ENCODE measurements around the gene RNF8. TPM values are rescaled to one million over a fixed set of nuclear protein-coding genes. Genes with fewer than 3 reads are reported as not detected.
A peak's percentile ranks its signal among the peaks of the same experiment; 100 is the strongest.

The RNF8 gene
- polyA plus RNA-seq, 2 donors, result 10.3 to 14.7 TPM

- Histone ChIP-seq H3K4me1 (ENCODE audit: control insufficient read depth in 2 of 2, insufficient read depth in 2 of 2, low read length in 1 of 2) (no peaks in the 10 kb centered on the region), H3K9me3 (ENCODE audit: control insufficient read depth in 2 of 2, insufficient read depth in 1 of 2, low read depth in 1 of 2, low read length in 1 of 2) (no peaks in the 10 kb centered on the region), H3K4me3 (ENCODE audit: low read depth in 1 of 2, low read length in 2 of 2) (no peak overlapping the region), H3K27me3 (ENCODE audit: control insufficient read depth in 1 of 2, insufficient read depth in 2 of 2, low read length in 2 of 2) (no peaks in the 10 kb centered on the region), H3K27ac (ENCODE audit: low read depth in 2 of 2, low read length in 1 of 2) (peak overlapping the region in 1 of 2 donors; percentile 44), H3K36me3 (ENCODE audit: control insufficient read depth in 2 of 2, insufficient read depth in 2 of 2, low read length in 1 of 2) (no peaks in the 10 kb centered on the region)
- 39 to 44% methylated on average over 3 of the region's 3 CpGs for WGBS, 2 donors
Observed at GRCh38 chr6:37406726-37407341, 53.1 kb downstream of the RNF8 start.

GRCh38 chr6:37407948-37408347 is 54.2 kb downstream of the RNF8 start:
- Histone ChIP-seq H3K27ac (ENCODE audit: low read depth in 2 of 2, low read length in 1 of 2) (no peak overlapping the region), H3K4me3 (ENCODE audit: low read depth in 1 of 2, low read length in 2 of 2) (no peak overlapping the region), H3K9me3 (ENCODE audit: control insufficient read depth in 2 of 2, insufficient read depth in 1 of 2, low read depth in 1 of 2, low read length in 1 of 2) (no peaks in the 10 kb centered on the region), H3K36me3 (ENCODE audit: control insufficient read depth in 2 of 2, insufficient read depth in 2 of 2, low read length in 1 of 2) (no peaks in the 10 kb centered on the region), H3K27me3 (ENCODE audit: control insufficient read depth in 1 of 2, insufficient read depth in 2 of 2, low read length in 2 of 2) (no peaks in the 10 kb centered on the region), H3K4me1 (ENCODE audit: control insufficient read depth in 2 of 2, insufficient read depth in 2 of 2, low read length in 1 of 2) (no peaks in the 10 kb centered on the region)
- 54 to 60% methylated on average over 5 of the region's 5 CpGs for WGBS, 2 donors

GRCh38 chr6:37409501-37409900 is 55.7 kb downstream of the RNF8 start:
- 92 to 94% methylated on average over 1 of the region's 1 CpG for WGBS, 2 donors
- Histone ChIP-seq H3K27ac (ENCODE audit: low read depth in 2 of 2, low read length in 1 of 2) (no peak overlapping the region), H3K36me3 (ENCODE audit: control insufficient read depth in 2 of 2, insufficient read depth in 2 of 2, low read length in 1 of 2) (no peaks in the 10 kb centered on the region), H3K4me1 (ENCODE audit: control insufficient read depth in 2 of 2, insufficient read depth in 2 of 2, low read length in 1 of 2) (no peaks in the 10 kb centered on the region), H3K4me3 (ENCODE audit: low read depth in 1 of 2, low read length in 2 of 2) (no peak overlapping the region), H3K9me3 (ENCODE audit: control insufficient read depth in 2 of 2, insufficient read depth in 1 of 2, low read depth in 1 of 2, low read length in 1 of 2) (no peaks in the 10 kb centered on the region), H3K27me3 (ENCODE audit: control insufficient read depth in 1 of 2, insufficient read depth in 2 of 2, low read length in 2 of 2) (no peaks in the 10 kb centered on the region)

- H3K4me3 ChIP-seq (ENCODE audit: low read depth in 1 of 2, low read length in 2 of 2), result no peak overlapping the region
- WGBS, 2 donors, result 79 to 92% methylated on average over 2 of the region's 2 CpGs
- H3K9me3 ChIP-seq (ENCODE audit: control insufficient read depth in 2 of 2, insufficient read depth in 1 of 2, low read depth in 1 of 2, low read length in 1 of 2), result no peaks in the 10 kb centered on the region
- H3K27me3 ChIP-seq (ENCODE audit: control insufficient read depth in 1 of 2, insufficient read depth in 2 of 2, low read length in 2 of 2), result no peaks in the 10 kb centered on the region
- no peaks in the 10 kb centered on the region for H3K4me1 ChIP-seq (ENCODE audit: control insufficient read depth in 2 of 2, insufficient read depth in 2 of 2, low read length in 1 of 2)
- no peaks in the 10 kb centered on the region for H3K36me3 ChIP-seq (ENCODE audit: control insufficient read depth in 2 of 2, insufficient read depth in 2 of 2, low read length in 1 of 2)
- H3K27ac ChIP-seq (ENCODE audit: low read depth in 2 of 2, low read length in 1 of 2), result no peak overlapping the region
Observed at GRCh38 chr6:37417393-37417792, 63.6 kb downstream of the RNF8 start.

GRCh38 chr6:37418722-37419121 is 64.9 kb downstream of the RNF8 start:
- no peaks in the 10 kb centered on the region for H3K27me3 ChIP-seq (ENCODE audit: control insufficient read depth in 1 of 2, insufficient read depth in 2 of 2, low read length in 2 of 2)
- no peaks in the 10 kb centered on the region for H3K4me1 ChIP-seq (ENCODE audit: control insufficient read depth in 2 of 2, insufficient read depth in 2 of 2, low read length in 1 of 2)
- WGBS, 2 donors, result 72% methylated on average over 5 of the region's 5 CpGs
- H3K9me3 ChIP-seq (ENCODE audit: control insufficient read depth in 2 of 2, insufficient read depth in 1 of 2, low read depth in 1 of 2, low read length in 1 of 2), result no peaks in the 10 kb centered on the region
- no peak overlapping the region for H3K27ac ChIP-seq (ENCODE audit: low read depth in 2 of 2, low read length in 1 of 2)
- no peaks in the 10 kb centered on the region for H3K36me3 ChIP-seq (ENCODE audit: control insufficient read depth in 2 of 2, insufficient read depth in 2 of 2, low read length in 1 of 2)
- no peak overlapping the region for H3K4me3 ChIP-seq (ENCODE audit: low read depth in 1 of 2, low read length in 2 of 2)

GRCh38 chr6:37426058-37426944 is 72.5 kb downstream of the RNF8 start:
- no peaks in the 10 kb centered on the region for H3K4me1 ChIP-seq (ENCODE audit: control insufficient read depth in 2 of 2, insufficient read depth in 2 of 2, low read length in 1 of 2)
- no peak overlapping the region for H3K27ac ChIP-seq (ENCODE audit: low read depth in 2 of 2, low read length in 1 of 2)
- no peaks in the 10 kb centered on the region for H3K27me3 ChIP-seq (ENCODE audit: control insufficient read depth in 1 of 2, insufficient read depth in 2 of 2, low read length in 2 of 2)
- H3K36me3 ChIP-seq (ENCODE audit: control insufficient read depth in 2 of 2, insufficient read depth in 2 of 2, low read length in 1 of 2), result no peaks in the 10 kb centered on the region
- H3K4me3 ChIP-seq (ENCODE audit: low read depth in 1 of 2, low read length in 2 of 2), result no peak overlapping the region
- WGBS, 2 donors, result 74 to 80% methylated on average over 4 of the region's 4 CpGs
- no peaks in the 10 kb centered on the region for H3K9me3 ChIP-seq (ENCODE audit: control insufficient read depth in 2 of 2, insufficient read depth in 1 of 2, low read depth in 1 of 2, low read length in 1 of 2)

- Histone ChIP-seq H3K4me3 (ENCODE audit: low read depth in 1 of 2, low read length in 2 of 2) (no peak overlapping the region), H3K36me3 (ENCODE audit: control insufficient read depth in 2 of 2, insufficient read depth in 2 of 2, low read length in 1 of 2) (no peaks in the 10 kb centered on the region), H3K27me3 (ENCODE audit: control insufficient read depth in 1 of 2, insufficient read depth in 2 of 2, low read length in 2 of 2) (no peaks in the 10 kb centered on the region), H3K27ac (ENCODE audit: low read depth in 2 of 2, low read length in 1 of 2) (no peak overlapping the region), H3K9me3 (ENCODE audit: control insufficient read depth in 2 of 2, insufficient read depth in 1 of 2, low read depth in 1 of 2, low read length in 1 of 2) (no peaks in the 10 kb centered on the region), H3K4me1 (ENCODE audit: control insufficient read depth in 2 of 2, insufficient read depth in 2 of 2, low read length in 1 of 2) (no peaks in the 10 kb centered on the region)
- WGBS, 2 donors, result 82 to 93% methylated on average over 6 of the region's 6 CpGs
Observed at GRCh38 chr6:37426945-37427510, 73.2 kb downstream of the RNF8 start.

- Histone ChIP-seq H3K4me1 (ENCODE audit: control insufficient read depth in 2 of 2, insufficient read depth in 2 of 2, low read length in 1 of 2) (peaks cover 0 to 3% of the 10 kb centered on the region in 2 donors), H3K4me3 (ENCODE audit: low read depth in 1 of 2, low read length in 2 of 2) (no peak overlapping the region), H3K9me3 (ENCODE audit: control insufficient read depth in 2 of 2, insufficient read depth in 1 of 2, low read depth in 1 of 2, low read length in 1 of 2) (no peaks in the 10 kb centered on the region), H3K27ac (ENCODE audit: low read depth in 2 of 2, low read length in 1 of 2) (no peak overlapping the region), H3K36me3 (ENCODE audit: control insufficient read depth in 2 of 2, insufficient read depth in 2 of 2, low read length in 1 of 2) (no peaks in the 10 kb centered on the region), H3K27me3 (ENCODE audit: control insufficient read depth in 1 of 2, insufficient read depth in 2 of 2, low read length in 2 of 2) (no peaks in the 10 kb centered on the region)
- WGBS, 2 donors, result 79 to 90% methylated on average over 2 of the region's 2 CpGs
Observed at GRCh38 chr6:37429352-37429750, 75.6 kb downstream of the RNF8 start.

- Histone ChIP-seq H3K4me3 (ENCODE audit: low read depth in 1 of 2, low read length in 2 of 2) (peak overlapping the region; percentile 88 to 94), H3K27me3 (ENCODE audit: control insufficient read depth in 1 of 2, insufficient read depth in 2 of 2, low read length in 2 of 2) (no peaks in the 10 kb centered on the region), H3K9me3 (ENCODE audit: control insufficient read depth in 2 of 2, insufficient read depth in 1 of 2, low read depth in 1 of 2, low read length in 1 of 2) (no peaks in the 10 kb centered on the region), H3K36me3 (ENCODE audit: control insufficient read depth in 2 of 2, insufficient read depth in 2 of 2, low read length in 1 of 2) (peaks cover 2 to 11% of the 10 kb centered on the region in 2 donors), H3K4me1 (ENCODE audit: control insufficient read depth in 2 of 2, insufficient read depth in 2 of 2, low read length in 1 of 2) (peaks cover 0 to 3% of the 10 kb centered on the region in 2 donors), H3K27ac (ENCODE audit: low read depth in 2 of 2, low read length in 1 of 2) (peak overlapping the region; percentile 71 to 89)
- 9 to 10% methylated on average over 7 of the region's 7 CpGs for WGBS, 2 donors
Observed at GRCh38 chr6:37432590-37432915, 78.8 kb downstream of the RNF8 start.

All from esophagus (tissue), 2 donors.